GM06990 (cell line): Measurements from ENCODE around the gene RAB40C.
A peak's percentile ranks its signal among the peaks of the same experiment; 100 is the strongest.

Experiments
- DNase-seq: peaks from one replicate; pipeline ENCODE4 v3.0.0-alpha.2; 2011; ENCODE audit not compliant: insufficient read length; ENCODE audit errors: extremely low read depth
- H3K27me3 ChIP-seq: replicated peaks from 2 replicates; pipeline ENCODE4 v1.6.0; 2011; ENCODE audit warnings: low read length; ENCODE audit not compliant: control insufficient read depth, insufficient read depth
- H3K36me3 ChIP-seq: 2 replicates; pipeline ENCODE4 v1.5.1; 2011; ENCODE audit warnings: low read length; ENCODE audit not compliant: control insufficient read depth, insufficient read depth
- H3K4me3 ChIP-seq: replicated peaks from 2 replicates; pipeline ENCODE4 v1.5.1; 2011; ENCODE audit warnings: low read depth, mild to moderate bottlenecking, control low read depth, low read length
- CTCF ChIP-seq: IDR thresholded peaks from 2 replicates; pipeline ENCODE4 v1.5.1; 2011; ENCODE audit warnings: low read length, control low read depth, mild to moderate bottlenecking, inconsistent platforms; ENCODE audit not compliant: insufficient read depth, poor library complexity, severe bottlenecking

The RAB40C gene

GRCh38 chr16:666572-666971, 76.7 kb downstream of the RAB40C start:
- TF ChIP-seq CTCF: no peak
- Histone ChIP-seq H3K4me3 (no peak overlapping the region), H3K36me3 (peaks cover 18% of the 10 kb centered on the region), H3K27me3 (no peaks in the 10 kb centered on the region)
- DNase-seq: no peak

- DNase-seq: no peak
- Histone ChIP-seq H3K4me3 (no peak overlapping the region), H3K27me3 (no peaks in the 10 kb centered on the region), H3K36me3 (peaks cover 19% of the 10 kb centered on the region)
- TF ChIP-seq CTCF: no peak
Observed at GRCh38 chr16:667113-667779, 77.4 kb downstream of the RAB40C start.

- peak; percentile 30 for TF ChIP-seq CTCF
- Histone ChIP-seq H3K36me3 (peaks cover 24% of the 10 kb centered on the region), H3K4me3 (peak within 1 kb of the TSS; percentile 69)
Observed at GRCh38 chr16:667780-668518, 78.1 kb downstream of the RAB40C start, which contains the start of gene RHOT2. TSS of gene RHOT2 (plus strand) at chr16:668132. CDS start at chr16:668200, 68 bp downstream.

GRCh38 chr16:668519-669171, 78.8 kb downstream of the RAB40C start:
- no peak for TF ChIP-seq CTCF
- H3K36me3 ChIP-seq: peaks cover 30% of the 10 kb centered on the region
- DNase-seq: no peak
- no peaks in the 10 kb centered on the region for H3K27me3 ChIP-seq
- H3K4me3 ChIP-seq: peak overlapping the region; percentile 69

More at GRCh38 chr16:667780-668518, 78.1 kb downstream of the RAB40C start, which contains the start of gene RHOT2:
- peak; percentile 95 for DNase-seq
- H3K27me3 ChIP-seq: no peaks in the 10 kb centered on the region

GRCh38 chr16:669666-670065, 79.8 kb downstream of the RAB40C start:
- H3K36me3 ChIP-seq: peaks cover 31% of the 10 kb centered on the region
- no peak overlapping the region; the same call in 1 of the 2 replicates for H3K4me3 ChIP-seq
- no peak for TF ChIP-seq CTCF
- no peaks in the 10 kb centered on the region for H3K27me3 ChIP-seq
- DNase-seq: no peak
